Trophoblast cell (in vitro differentiated cells and primary cell): Measurements from ENCODE around the gene TRIM24.

Experiments
- DNase-seq, 2 donors: peaks; one replicate each; pipeline ENCODE4 v3.0.0-alpha.2; 2016
- H2AFZ ChIP-seq: 2 replicates; pipeline ENCODE4 v1.6.1; 2013; ENCODE audit warnings: low read length, moderate library complexity, mild to moderate bottlenecking; ENCODE audit not compliant: insufficient read depth, poor library complexity
- H2AK5ac ChIP-seq: 2 replicates; pipeline ENCODE4 v1.6.1; 2013; ENCODE audit warnings: mild to moderate bottlenecking, low read length
- H2BK120ac ChIP-seq: 2 replicates; pipeline ENCODE4 v1.6.1; 2013; ENCODE audit warnings: low read length, mild to moderate bottlenecking, moderate library complexity; ENCODE audit not compliant: insufficient read depth, poor library complexity
- H2BK12ac ChIP-seq: 2 replicates; pipeline ENCODE4 v1.6.1; 2013; ENCODE audit warnings: mild to moderate bottlenecking, low read length, moderate library complexity
- H2BK5ac ChIP-seq: 2 replicates; pipeline ENCODE4 v1.6.1; 2013; ENCODE audit warnings: low read length, low read depth, moderate library complexity, mild to moderate bottlenecking; ENCODE audit not compliant: poor library complexity
- H3K14ac ChIP-seq: 2 replicates; pipeline ENCODE4 v1.6.1; 2013; ENCODE audit warnings: mild to moderate bottlenecking, low read length
- H3K18ac ChIP-seq: 2 replicates; pipeline ENCODE4 v1.6.1; 2013; ENCODE audit warnings: mild to moderate bottlenecking, low read length
- H3K23ac ChIP-seq: 2 replicates; pipeline ENCODE4 v1.6.1; 2013; ENCODE audit warnings: low read length
- H3K27ac ChIP-seq: 2 replicates; pipeline ENCODE4 v1.5.1; 2013; ENCODE audit warnings: low read depth, mild to moderate bottlenecking, inconsistent platforms, low read length, moderate library complexity
- H3K27me3 ChIP-seq: 2 replicates; pipeline ENCODE4 v1.6.1; 2013; ENCODE audit warnings: inconsistent platforms, mild to moderate bottlenecking, low read length, moderate library complexity; ENCODE audit not compliant: insufficient read depth
- H3K36me3 ChIP-seq, 2 experiments: 1 replicate in 1 of 2; 2 replicates in 1 of 2; pipeline ENCODE4 v1.6.1; 2013; ENCODE audit warnings: low read length in 2 of 2, mild to moderate bottlenecking in 2 of 2, moderate library complexity in 1 of 2; ENCODE audit not compliant: insufficient read depth in 2 of 2, control insufficient read depth in 1 of 2
- H3K4ac ChIP-seq: 2 replicates; pipeline ENCODE4 v1.6.1; 2013; ENCODE audit warnings: low read depth, mild to moderate bottlenecking, low read length, moderate library complexity
- H3K4me1 ChIP-seq, 2 experiments: 1 replicate in 1 of 2; 2 replicates in 1 of 2; pipeline ENCODE4 v1.6.1; 2013; ENCODE audit warnings: low read length in 2 of 2, mild to moderate bottlenecking in 2 of 2, moderate library complexity in 1 of 2; ENCODE audit not compliant: insufficient read depth in 2 of 2, control insufficient read depth in 1 of 2
- H3K4me2 ChIP-seq: 2 replicates; pipeline ENCODE4 v1.6.1; 2013; ENCODE audit warnings: inconsistent platforms, mild to moderate bottlenecking, low read length, moderate library complexity
- H3K4me3 ChIP-seq: 2 replicates; pipeline ENCODE4 v1.5.1; 2013; ENCODE audit warnings: mild to moderate bottlenecking, low read depth, low read length, inconsistent platforms
- H3K79me1 ChIP-seq: one replicate; pipeline ENCODE4 v1.6.1; 2013; ENCODE audit warnings: low read length
- H3K79me2 ChIP-seq: 2 replicates; pipeline ENCODE4 v1.6.1; 2013; ENCODE audit warnings: low read length, mild to moderate bottlenecking; ENCODE audit not compliant: control insufficient read depth, insufficient read depth, poor library complexity
- H3K9ac ChIP-seq: 2 replicates; pipeline ENCODE4 v1.6.1; 2013; ENCODE audit warnings: mild to moderate bottlenecking, low read length
- H3K9me3 ChIP-seq: 2 replicates; pipeline ENCODE4 v1.6.1; 2013; ENCODE audit warnings: low read depth, mild to moderate bottlenecking, control low read depth, inconsistent platforms, low read length; ENCODE audit not compliant: insufficient read depth
- H4K12ac ChIP-seq: 2 replicates; pipeline ENCODE4 v1.6.1; 2013; ENCODE audit warnings: low read depth, mild to moderate bottlenecking, low read length, moderate library complexity
- H4K8ac ChIP-seq: 2 replicates; pipeline ENCODE4 v1.6.1; 2013; ENCODE audit warnings: low read depth, mild to moderate bottlenecking, low read length, moderate library complexity
- H4K91ac ChIP-seq: one replicate; pipeline ENCODE4 v1.6.1; 2013; ENCODE audit warnings: low read depth, mild to moderate bottlenecking, low read length, moderate library complexity
- WGBS: extraction: QIAGEN DNeasy Blood & Tissue Kit; methylation state at CpG from one replicate; pipeline ENCODE4 v1.1.7; 2013; ENCODE audit warnings: missing lambda C conversion rate; ENCODE audit not compliant: insufficient read length, insufficient coverage; ENCODE audit errors: extremely low coverage; 5-methylcytosine and 5-hydroxymethylcytosine counted together

Gene TRIM24

GRCh38 chr7:138595454-138595853, 135.4 kb downstream of the TRIM24 start:
- H2BK120ac ChIP-seq, result no peak overlapping the region
- no peak overlapping the region for H4K12ac ChIP-seq
- H3K23ac ChIP-seq, result no peak overlapping the region
- H2BK5ac ChIP-seq, result no peak overlapping the region
- no peak overlapping the region for H3K27ac ChIP-seq
- no peaks in the 10 kb centered on the region for H3K9me3 ChIP-seq
- no peak overlapping the region for H2BK12ac ChIP-seq
- no peaks in the 10 kb centered on the region for H3K79me2 ChIP-seq
- H4K91ac ChIP-seq, result no peak overlapping the region
- no peaks in the 10 kb centered on the region for H3K36me3 ChIP-seq
- H2AK5ac ChIP-seq, result no peak overlapping the region
- no peak overlapping the region for H3K9ac ChIP-seq
- no peaks in the 10 kb centered on the region for H3K4me1 ChIP-seq
- H3K79me1 ChIP-seq, result no peaks in the 10 kb centered on the region
- H3K4ac ChIP-seq, result no peak overlapping the region
- no peak for DNase-seq
- H3K14ac ChIP-seq, result no peak overlapping the region
- no CpG with 5 or more reads among the region's 2 CpGs for WGBS
- no peaks in the 10 kb centered on the region for H3K27me3 ChIP-seq
- H4K8ac ChIP-seq, result no peak overlapping the region
- H2AFZ ChIP-seq, result no peak overlapping the region
- H3K4me3 ChIP-seq, result no peak overlapping the region
- no peak overlapping the region for H3K4me2 ChIP-seq
- no peak overlapping the region for H3K18ac ChIP-seq

- no peak overlapping the region for H4K12ac ChIP-seq
- H3K79me1 ChIP-seq, result no peaks in the 10 kb centered on the region
- peaks cover 2% of the 10 kb centered on the region for H3K9me3 ChIP-seq
- H3K36me3 ChIP-seq, result no peaks in the 10 kb centered on the region
- no peak overlapping the region for H3K18ac ChIP-seq
- no peak overlapping the region for H2BK5ac ChIP-seq
- H2BK120ac ChIP-seq, result no peak overlapping the region
- no peak overlapping the region for H2BK12ac ChIP-seq
- H4K91ac ChIP-seq, result no peak overlapping the region
- no peaks in the 10 kb centered on the region for H3K79me2 ChIP-seq
- peak overlapping the region; percentile 19 for H2AK5ac ChIP-seq
- no CpG with 5 or more reads among the region's 1 CpG for WGBS
- no peak overlapping the region for H3K9ac ChIP-seq
- no peak for DNase-seq
- H3K27ac ChIP-seq, result no peak overlapping the region
- no peak overlapping the region for H2AFZ ChIP-seq
- no peaks in the 10 kb centered on the region for H3K27me3 ChIP-seq
- H3K23ac ChIP-seq, result no peak overlapping the region
- H3K4ac ChIP-seq, result no peak overlapping the region
- H4K8ac ChIP-seq, result no peak overlapping the region
- H3K4me1 ChIP-seq, result no peaks in the 10 kb centered on the region
- no peak overlapping the region for H3K4me3 ChIP-seq
- no peak overlapping the region for H3K4me2 ChIP-seq
- no peak overlapping the region for H3K14ac ChIP-seq
Observed at GRCh38 chr7:138602451-138602850, 142.4 kb downstream of the TRIM24 start.

DNA sequence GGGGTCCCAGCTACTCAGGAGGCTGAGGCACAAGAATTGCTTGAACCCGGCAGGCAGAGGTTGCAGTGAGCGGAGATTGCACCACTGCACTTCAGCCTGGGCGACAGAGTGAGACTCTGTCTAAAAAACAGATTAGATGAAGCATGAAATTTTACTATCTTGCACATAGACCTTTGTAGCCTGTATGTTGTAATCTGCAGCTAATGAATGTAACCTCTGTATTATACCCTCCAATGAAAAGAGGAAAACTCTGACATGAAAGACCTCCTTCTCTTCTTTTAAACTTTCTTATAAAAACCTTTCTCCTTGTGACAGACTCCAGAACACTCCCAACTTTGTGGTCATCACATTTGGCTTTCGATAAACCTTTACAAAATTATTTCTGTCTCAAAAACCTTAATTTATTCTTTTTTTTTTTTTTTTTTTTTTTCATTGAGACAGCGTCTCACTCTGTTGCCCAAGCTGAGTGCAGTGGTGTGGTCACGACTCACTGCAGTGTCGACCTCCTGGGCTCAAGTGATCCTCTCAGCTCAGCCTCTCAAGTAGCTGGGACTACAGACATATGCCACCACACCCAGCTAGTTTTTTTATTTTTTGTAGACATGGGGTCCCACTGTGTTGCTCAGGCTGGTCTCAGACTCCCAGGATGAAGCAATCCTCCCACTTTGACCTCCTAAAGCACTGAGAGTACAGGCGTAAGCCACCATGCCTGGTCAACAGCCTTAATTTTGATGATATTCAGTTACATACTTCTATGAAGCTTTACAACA, 143.7 kb downstream of the TRIM24 start:
- no peak overlapping the region for H3K27ac ChIP-seq
- no peak overlapping the region for H4K91ac ChIP-seq
- no peak overlapping the region for H3K9ac ChIP-seq
- WGBS, result no CpG with 5 or more reads among the region's 8 CpGs
- H3K23ac ChIP-seq, result no peak overlapping the region
- H3K4me1 ChIP-seq, result no peaks in the 10 kb centered on the region
- H3K4ac ChIP-seq, result no peak overlapping the region
- H3K14ac ChIP-seq, result no peak overlapping the region
- H3K79me1 ChIP-seq, result no peaks in the 10 kb centered on the region
- H3K4me2 ChIP-seq, result no peak overlapping the region
- H2BK12ac ChIP-seq, result no peak overlapping the region
- H3K27me3 ChIP-seq, result no peaks in the 10 kb centered on the region
- H2BK120ac ChIP-seq, result no peak overlapping the region
- H2AK5ac ChIP-seq, result no peak overlapping the region
- H3K18ac ChIP-seq, result no peak overlapping the region
- H4K12ac ChIP-seq, result no peak overlapping the region
- H3K9me3 ChIP-seq, result peaks cover 2% of the 10 kb centered on the region
- no peaks in the 10 kb centered on the region for H3K36me3 ChIP-seq
- no peak for DNase-seq
- H3K4me3 ChIP-seq, result no peak overlapping the region
- no peak overlapping the region for H2AFZ ChIP-seq
- H3K79me2 ChIP-seq, result no peaks in the 10 kb centered on the region
- no peak overlapping the region for H4K8ac ChIP-seq
- no peak overlapping the region for H2BK5ac ChIP-seq

DNA sequence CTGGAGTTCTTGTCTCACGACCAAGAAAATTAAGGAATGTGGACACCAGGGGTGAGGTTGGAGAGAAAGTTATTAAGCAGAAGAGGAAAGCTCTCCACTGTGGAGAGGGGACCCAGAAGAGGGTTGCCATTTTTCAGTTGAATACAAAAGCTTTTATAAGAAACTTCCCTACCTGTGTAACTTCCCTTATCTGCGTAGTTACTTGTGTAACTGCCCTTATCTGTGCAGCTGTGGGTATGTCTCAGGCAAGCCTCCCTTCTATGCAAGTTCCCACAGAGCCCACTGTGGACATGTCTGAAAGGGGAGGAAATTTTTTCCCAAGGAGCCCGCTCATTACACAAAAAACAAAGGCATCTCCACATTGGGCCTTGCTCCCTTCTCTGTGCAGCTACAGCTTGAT, 146.2 kb downstream of the TRIM24 start:
- Histone ChIP-seq H2BK12ac (no peak overlapping the region), H3K36me3 (no peaks in the 10 kb centered on the region), H3K23ac (no peak overlapping the region), H3K4me3 (no peak overlapping the region), H4K12ac (no peak overlapping the region), H3K79me1 (no peaks in the 10 kb centered on the region), H3K9ac (no peak overlapping the region), H3K27ac (no peak overlapping the region), H3K4ac (no peak overlapping the region), H4K91ac (no peak overlapping the region), H2AFZ (no peak overlapping the region), H3K9me3 (peaks cover 2% of the 10 kb centered on the region), H4K8ac (no peak overlapping the region), H2AK5ac (no peak overlapping the region), H3K14ac (no peak overlapping the region), H3K79me2 (no peaks in the 10 kb centered on the region), H3K18ac (no peak overlapping the region), H3K27me3 (no peaks in the 10 kb centered on the region), H2BK120ac (no peak overlapping the region), H3K4me2 (no peak overlapping the region), H3K4me1 (no peaks in the 10 kb centered on the region), H2BK5ac (no peak overlapping the region)
- peak in 1 of 2 donors; percentile 12 for DNase-seq
- no CpG with 5 or more reads among the region's 3 CpGs for WGBS
